ENCODE results near the gene FHOD3. TPM values are rescaled to one million over a fixed set of nuclear protein-coding genes. Genes with fewer than 3 reads are reported as not detected.

FHOD3 gene
- 0.39 TPM in 1 of 2 replicates, not detected in the other for total RNA-seq

DNA sequence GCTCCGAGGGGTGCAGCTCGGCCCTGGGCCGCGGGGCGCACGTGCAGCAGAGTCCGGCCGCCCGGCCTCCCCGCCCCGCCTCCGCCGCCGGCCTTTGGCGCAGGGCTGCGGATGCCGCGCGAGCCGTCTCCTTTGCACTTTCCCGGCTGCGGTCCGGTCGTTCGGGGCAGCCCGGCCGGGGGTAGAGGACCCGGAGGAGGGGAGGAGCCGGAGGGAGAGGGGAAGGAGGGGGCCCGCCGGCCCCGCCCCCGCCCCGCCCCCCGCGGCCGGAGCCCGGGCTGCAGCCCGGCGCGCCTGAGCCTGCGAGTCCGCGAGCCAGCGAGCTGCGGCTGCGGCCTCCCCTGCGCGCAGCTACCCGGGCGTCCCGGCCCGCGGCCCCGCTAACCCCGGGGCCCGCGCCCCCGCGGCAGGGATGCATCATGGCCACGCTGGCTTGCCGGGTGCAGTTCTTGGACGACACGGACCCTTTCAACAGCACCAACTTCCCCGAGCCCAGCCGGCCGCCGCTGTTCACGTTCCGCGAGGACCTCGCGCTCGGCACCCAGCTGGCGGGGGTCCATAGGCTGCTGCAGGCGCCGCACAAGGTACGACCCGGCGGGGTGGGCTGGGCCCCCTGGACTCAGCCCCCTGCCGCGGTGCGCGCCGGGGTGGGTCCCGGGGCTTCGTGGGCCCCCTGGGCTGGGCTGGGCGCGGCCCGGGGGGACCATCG lies at the start of gene FHOD3:
Gene FHOD3, plus strand, starts transcription at position 297 of the 709 bp plus-strand sequence. Its CDS starts 123 bp downstream, at position 420.

GRCh38 chr18:36828630-36829361 lies 531.3 kb downstream of the FHOD3 start, which contains the start of the genes KIAA1328 and TPGS2:
Gene KIAA1328 (plus strand): TSS chr18:36829127. CDS start chr18:36829139, 12 bp downstream.
Gene TPGS2 (minus strand): TSS chr18:36829002. CDS start chr18:36828767, 235 bp downstream.

Other genes with a start within 250 kb of the FHOD3 start
- 18.8 and 28.2 TPM in 2 replicates for gene RPRD1A, start 230.2 kb upstream of the FHOD3 start, total RNA-seq
- gene SLC39A6, start 168.4 kb upstream of the FHOD3 start, total RNA-seq = 45.9 and 54.3 TPM in 2 replicates
- gene ELP2, start 167.8 kb upstream of the FHOD3 start, total RNA-seq = 70.8 and 81.3 TPM in 2 replicates
- 0.39 and 0.76 TPM in 2 replicates for gene MOCOS, start 110.2 kb upstream of the FHOD3 start, total RNA-seq

Measured in placental epithelial cell (primary cell).